Stomach smooth muscle (tissue), 2 donors: ENCODE measurements around the gene NRK.
"Not testable (repeated sequence)": the region's sequence is repeated elsewhere in the genome, so short reads cannot be mapped to it uniquely, and the experiment has no call there.

Experiments
- H3K27ac ChIP-seq: one replicate; pipeline ENCODE4 v1.7.0; 2013; ENCODE audit warnings: mild to moderate bottlenecking, low read length, inconsistent platforms
- H3K27me3 ChIP-seq, 2 donors: one replicate each; pipeline ENCODE4 v1.7.0; 2013; ENCODE audit warnings: low read length in 2 of 2; ENCODE audit not compliant: insufficient read depth in 2 of 2, control insufficient read depth in 1 of 2
- H3K36me3 ChIP-seq, 2 donors: one replicate each; pipeline ENCODE4 v1.7.0; 2013; ENCODE audit warnings: low read length in 2 of 2; ENCODE audit not compliant: control insufficient read depth in 2 of 2, insufficient read depth in 2 of 2
- H3K4me1 ChIP-seq: one replicate; pipeline ENCODE4 v1.7.0; 2013; ENCODE audit warnings: low read length; ENCODE audit not compliant: control insufficient read depth, insufficient read depth
- H3K4me3 ChIP-seq, 2 donors: one replicate each; pipeline ENCODE4 v1.7.0; 2013; ENCODE audit warnings: low read length in 2 of 2
- H3K9ac ChIP-seq, 2 donors: one replicate each; pipeline ENCODE4 v1.7.0; 2013; ENCODE audit warnings: low read length in 2 of 2, mild to moderate bottlenecking in 1 of 2
- H3K9me3 ChIP-seq, 2 donors: one replicate each; pipeline ENCODE4 v1.7.0; 2013; ENCODE audit warnings: low read length in 2 of 2; ENCODE audit not compliant: control insufficient read depth in 2 of 2
- donor health status: healthy.
- donor health status: Pancreatic carcinoma.

NRK gene

DNA sequence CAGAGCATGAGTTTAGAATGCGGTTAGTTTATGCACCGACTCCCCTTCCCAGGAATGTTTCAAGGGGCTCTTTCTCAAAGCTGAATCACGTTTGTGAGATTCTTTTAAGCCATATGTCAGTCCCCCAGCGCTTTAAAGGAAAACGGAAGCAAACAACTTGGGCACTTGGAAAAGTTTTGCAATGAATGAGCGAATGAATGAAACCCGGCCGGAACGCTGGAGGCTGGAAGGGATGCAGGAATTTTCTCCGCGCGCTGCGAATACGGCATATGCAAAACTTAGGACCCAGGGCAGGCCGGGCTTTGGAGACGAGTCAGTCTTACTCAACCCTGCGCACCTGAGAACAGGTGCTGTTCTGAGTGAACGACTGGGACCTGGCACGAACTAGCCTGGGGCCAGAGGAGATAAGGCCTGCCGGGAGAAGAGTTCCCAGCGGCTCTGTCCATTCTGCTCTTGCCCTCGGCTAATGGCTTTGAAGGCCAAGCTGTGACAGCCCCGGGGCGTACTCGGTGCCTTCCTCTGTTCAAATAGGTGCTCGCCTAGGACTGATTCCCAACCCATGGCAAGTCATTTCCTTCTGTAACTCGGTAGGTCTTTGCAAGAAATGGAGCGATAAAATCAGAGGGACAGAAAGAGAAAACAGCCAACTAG lies 743 bp upstream of the NRK start:
- no peaks in the 10 kb centered on the region for H3K9me3 ChIP-seq
- H3K27me3 ChIP-seq, result peaks cover 21 to 27% of the 10 kb centered on the region in 2 donors
- peaks cover 5% of the 10 kb centered on the region for H3K4me1 ChIP-seq
- H3K36me3 ChIP-seq, result no peaks in the 10 kb centered on the region
- peak overlapping the region in 1 of 2 donors; percentile 64 for H3K4me3 ChIP-seq
- H3K27ac ChIP-seq, result no peak overlapping the region
- H3K9ac ChIP-seq, result no peak overlapping the region

DNA sequence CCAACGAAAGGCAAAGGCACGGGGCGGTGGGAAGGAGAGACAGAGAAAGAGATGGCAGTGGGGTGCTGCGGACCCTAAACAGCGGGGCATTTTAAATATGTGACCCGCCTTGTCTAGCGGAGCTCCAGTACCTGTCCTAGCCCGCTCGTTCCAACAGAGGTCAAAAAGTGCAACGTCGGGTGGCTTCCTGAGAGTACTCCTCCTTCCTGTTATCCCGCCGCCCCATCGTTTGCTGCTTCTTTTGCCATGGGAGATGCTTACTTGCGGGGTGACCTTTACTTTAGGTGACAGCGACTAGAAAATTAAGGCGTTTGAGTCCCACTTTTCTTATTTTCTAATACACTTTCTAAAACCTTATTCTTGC lies 735 bp downstream of the NRK start:
- Histone ChIP-seq H3K9ac (no peak overlapping the region), H3K9me3 (no peaks in the 10 kb centered on the region), H3K36me3 (no peaks in the 10 kb centered on the region), H3K27ac (no peak overlapping the region), H3K27me3 (peaks cover 21 to 26% of the 10 kb centered on the region in 2 donors), H3K4me1 (peaks cover 5% of the 10 kb centered on the region), H3K4me3 (peak overlapping the region in 1 of 2 donors; percentile 64)

DNA sequence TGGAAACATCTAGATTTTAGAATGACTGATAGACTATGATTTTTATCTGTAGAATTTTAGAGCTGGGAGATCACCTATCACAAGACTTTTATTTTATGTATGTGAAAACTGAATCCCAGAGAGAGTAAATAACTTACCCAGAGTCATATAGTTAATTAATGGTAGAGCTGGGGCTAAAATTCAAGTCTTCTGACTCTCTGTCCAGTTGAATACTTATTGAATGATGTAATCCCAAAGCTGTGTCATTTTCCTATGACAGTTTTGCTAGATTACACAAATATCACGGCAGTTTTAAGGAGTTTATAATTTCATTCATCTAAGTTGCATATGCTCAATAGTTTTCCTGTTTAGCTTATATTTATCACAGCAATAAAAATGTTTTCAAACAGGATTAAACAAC lies 6.7 kb downstream of the NRK start:
- peaks cover 0 to 2% of the 10 kb centered on the region in 2 donors for H3K27me3 ChIP-seq
- no peaks in the 10 kb centered on the region for H3K36me3 ChIP-seq
- no peaks in the 10 kb centered on the region for H3K4me1 ChIP-seq
- no peaks in the 10 kb centered on the region for H3K9me3 ChIP-seq
- H3K27ac ChIP-seq, result no peak overlapping the region
- H3K4me3 ChIP-seq, result no peak overlapping the region
- H3K9ac ChIP-seq, result no peak overlapping the region

GRCh38 chrX:105837232-105837631 lies 14.9 kb downstream of the NRK start:
- Histone ChIP-seq H3K9ac (no peak overlapping the region), H3K36me3 (no peaks in the 10 kb centered on the region), H3K27ac (no peak overlapping the region), H3K9me3 (no peaks in the 10 kb centered on the region), H3K4me3 (no peak overlapping the region), H3K4me1 (no peaks in the 10 kb centered on the region), H3K27me3 (no peaks in the 10 kb centered on the region)

DNA sequence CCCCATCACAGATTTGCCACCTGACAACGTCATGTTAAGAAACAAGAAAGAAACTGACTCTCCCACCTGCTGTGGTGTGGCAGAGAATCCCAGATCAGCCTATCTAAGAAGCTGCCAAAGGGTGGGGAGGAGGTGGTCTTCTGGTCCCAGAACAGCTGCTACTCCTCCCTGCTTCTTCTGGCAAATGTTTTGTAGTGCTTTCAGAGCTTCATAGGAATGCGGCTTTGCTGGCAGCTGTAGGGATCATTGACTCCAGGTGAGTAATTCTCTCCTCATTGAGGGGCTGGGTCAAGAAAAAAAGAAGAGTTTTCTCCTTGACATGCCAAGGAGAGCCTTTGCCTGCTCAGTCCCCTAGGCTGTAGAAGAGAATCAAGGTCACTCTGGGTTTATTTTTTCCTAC lies 23.3 kb downstream of the NRK start:
- H3K27me3 ChIP-seq, result peaks cover 0 to 5% of the 10 kb centered on the region in 2 donors

GRCh38 chrX:105850100-105850499 lies 27.8 kb downstream of the NRK start:
- not testable (repeated sequence) for H3K9me3 ChIP-seq, H3K4me3 ChIP-seq, H3K27me3 ChIP-seq, H3K9ac ChIP-seq, H3K4me1 ChIP-seq, H3K27ac ChIP-seq, H3K36me3 ChIP-seq

More for the DNA sequence above, 23.3 kb downstream of the NRK start:
- Histone ChIP-seq H3K27ac (no peak overlapping the region), H3K9ac (no peak overlapping the region), H3K4me1 (no peaks in the 10 kb centered on the region), H3K9me3 (no peaks in the 10 kb centered on the region), H3K4me3 (no peak overlapping the region), H3K36me3 (no peaks in the 10 kb centered on the region)

DNA sequence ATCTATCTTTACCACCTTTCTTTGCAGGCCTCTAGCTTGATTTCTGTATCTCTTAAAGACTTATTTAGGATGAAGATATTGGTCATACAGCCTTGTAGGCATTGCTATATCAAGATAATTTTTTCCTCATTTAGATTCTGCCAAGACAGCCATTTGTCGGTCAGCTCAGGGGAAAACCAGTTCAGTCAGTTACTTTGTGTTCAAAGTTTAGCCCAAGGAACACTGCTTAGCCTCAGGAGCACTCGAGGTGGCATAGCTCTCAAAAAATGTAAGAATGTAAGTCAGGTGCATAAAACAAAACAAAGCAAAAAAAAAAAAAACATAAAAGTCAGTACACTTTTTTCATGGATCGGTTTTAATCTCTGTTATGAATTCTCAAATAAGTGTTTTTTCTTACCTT lies 43.4 kb downstream of the NRK start:
- H3K9ac ChIP-seq, result no peak overlapping the region
- no peak overlapping the region for H3K4me3 ChIP-seq
- no peaks in the 10 kb centered on the region for H3K4me1 ChIP-seq
- no peaks in the 10 kb centered on the region for H3K9me3 ChIP-seq
- no peaks in the 10 kb centered on the region for H3K27me3 ChIP-seq
- no peak overlapping the region for H3K27ac ChIP-seq
- H3K36me3 ChIP-seq, result no peaks in the 10 kb centered on the region

GRCh38 chrX:105869701-105870100 lies 47.4 kb downstream of the NRK start:
- H3K27me3 ChIP-seq, result no peaks in the 10 kb centered on the region
- H3K36me3 ChIP-seq, result no peaks in the 10 kb centered on the region

GRCh38 chrX:105870445-105870844 lies 48.1 kb downstream of the NRK start:
- H3K27ac ChIP-seq, result no peak overlapping the region
- H3K36me3 ChIP-seq, result no peaks in the 10 kb centered on the region
- H3K4me3 ChIP-seq, result no peak overlapping the region
- H3K9ac ChIP-seq, result no peak overlapping the region
- H3K9me3 ChIP-seq, result no peaks in the 10 kb centered on the region
- H3K27me3 ChIP-seq, result no peaks in the 10 kb centered on the region
- H3K4me1 ChIP-seq, result no peaks in the 10 kb centered on the region

More at GRCh38 chrX:105869701-105870100, 47.4 kb downstream of the NRK start:
- H3K9me3 ChIP-seq, result no peaks in the 10 kb centered on the region
- no peaks in the 10 kb centered on the region for H3K4me1 ChIP-seq
- H3K4me3 ChIP-seq, result no peak overlapping the region
- no peak overlapping the region for H3K27ac ChIP-seq
- H3K9ac ChIP-seq, result no peak overlapping the region

DNA sequence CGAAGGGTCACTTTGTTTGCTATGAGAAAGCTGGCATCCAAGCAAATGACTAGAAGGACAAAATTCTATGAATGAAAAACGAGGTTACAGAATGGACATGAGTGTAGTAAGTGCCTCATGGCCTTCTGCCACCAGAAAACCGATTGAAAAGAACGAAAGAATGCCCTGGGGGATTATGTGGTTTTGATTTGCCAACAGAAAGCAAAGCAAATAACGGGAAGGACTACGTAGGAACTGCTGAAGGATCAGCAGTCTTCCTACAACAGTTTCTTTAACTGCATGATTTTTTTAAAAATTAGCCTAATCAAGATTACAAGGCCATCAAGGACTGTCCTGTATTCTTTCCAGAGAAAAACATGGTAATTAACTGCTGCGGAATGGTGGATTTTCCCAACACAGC lies 50.6 kb downstream of the NRK start:
- Histone ChIP-seq H3K36me3 (no peaks in the 10 kb centered on the region), H3K4me3 (no peak overlapping the region), H3K9ac (no peak overlapping the region), H3K27me3 (no peaks in the 10 kb centered on the region), H3K4me1 (no peaks in the 10 kb centered on the region), H3K27ac (no peak overlapping the region), H3K9me3 (no peaks in the 10 kb centered on the region)

DNA sequence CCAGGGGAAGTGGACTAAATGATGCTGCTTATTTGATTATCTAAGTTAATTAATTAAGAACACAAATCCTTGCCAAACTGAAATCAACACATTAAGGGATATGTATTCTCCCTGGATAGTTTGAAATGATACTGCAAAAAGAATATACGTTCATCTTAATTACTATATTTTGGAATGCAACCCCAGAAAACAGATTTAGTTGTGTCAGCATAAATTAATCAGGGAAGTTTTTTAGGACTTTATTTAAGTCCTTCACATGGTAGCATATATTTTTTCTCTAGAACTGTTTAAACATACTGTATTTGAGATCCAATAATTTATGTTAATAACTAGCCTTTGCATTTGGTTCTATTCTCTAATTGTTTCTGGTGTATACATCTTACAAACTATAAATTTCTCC lies 52.5 kb downstream of the NRK start:
- Histone ChIP-seq H3K4me1 (no peaks in the 10 kb centered on the region), H3K27me3 (no peaks in the 10 kb centered on the region), H3K27ac (no peak overlapping the region), H3K4me3 (no peak overlapping the region), H3K9me3 (no peaks in the 10 kb centered on the region), H3K36me3 (no peaks in the 10 kb centered on the region), H3K9ac (no peak overlapping the region)
